NB4 (cell line): ENCODE data around the gene VGLL4.
A peak's percentile ranks its signal among the peaks of the same experiment; 100 is the strongest.

ENCODE experiments used
- DNase-seq: peaks from one replicate; pipeline ENCODE4 v3.0.0; 2010; ENCODE audit warnings: low read depth
- H3K4me3 ChIP-seq: one replicate; pipeline ENCODE4 v1.5.1; 2011; ENCODE audit warnings: mild to moderate bottlenecking, low read depth, low read length, moderate library complexity
- CTCF ChIP-seq: IDR thresholded peaks from one replicate; pipeline ENCODE4 v1.5.1; 2012; ENCODE audit warnings: low read depth, low read length
- MAX ChIP-seq: IDR thresholded peaks from 2 replicates; pipeline ENCODE4 v1.6.1; 2011; ENCODE audit warnings: low read depth, low read length
- MYC ChIP-seq: IDR thresholded peaks from 2 replicates; pipeline ENCODE4 v1.6.1; 2011; ENCODE audit warnings: low read depth, low read length
- POLR2A ChIP-seq: IDR thresholded peaks from 2 replicates; pipeline ENCODE4 v1.6.1; 2011; ENCODE audit warnings: mild to moderate bottlenecking; ENCODE audit not compliant: insufficient read length; ENCODE audit errors: extremely low read depth

The VGLL4 gene

GRCh38 chr3:11609481-11609880 lies 34.2 kb downstream of the VGLL4 start:
- TF ChIP-seq MYC (no peak), POLR2A (no peak), CTCF (no peak), MAX (no peak)
- DNase-seq = no peak
- no peak overlapping the region for H3K4me3 ChIP-seq

- H3K4me3 ChIP-seq = no peak overlapping the region
- DNase-seq = peak; percentile 84
- TF ChIP-seq MYC = no peak
- TF ChIP-seq POLR2A = no peak
- no peak for TF ChIP-seq MAX
- TF ChIP-seq CTCF = no peak
Observed at GRCh38 chr3:11607816-11608215, 35.9 kb downstream of the VGLL4 start.

- no peak overlapping the region for H3K4me3 ChIP-seq
- no peak for TF ChIP-seq POLR2A
- no peak for TF ChIP-seq MYC
- TF ChIP-seq CTCF = no peak
- no peak for TF ChIP-seq MAX
- no peak for DNase-seq
Observed at GRCh38 chr3:11606865-11607440, 36.8 kb downstream of the VGLL4 start.

- no peak overlapping the region for H3K4me3 ChIP-seq
- TF ChIP-seq MYC = no peak
- no peak for TF ChIP-seq POLR2A
- TF ChIP-seq CTCF = no peak
- no peak for TF ChIP-seq MAX
- DNase-seq = no peak
Observed at GRCh38 chr3:11606090-11606784, 37.5 kb downstream of the VGLL4 start.

GRCh38 chr3:11605398-11605797 lies 38.3 kb downstream of the VGLL4 start:
- TF ChIP-seq MYC (no peak), MAX (no peak), CTCF (no peak), POLR2A (no peak)
- no peak overlapping the region for H3K4me3 ChIP-seq
- no peak for DNase-seq
